Ovary (tissue), 3 donors: ENCODE data around the gene MPRIP.
"Not testable (repeated sequence)": the region's sequence is repeated elsewhere in the genome, so short reads cannot be mapped to it uniquely, and the experiment has no call there.

Experiments used
- CTCF ChIP-seq, 3 donors: fragments of 450-650 bp in 2 of 3; fragments of 200-600 bp in 1 of 3; IDR thresholded peaks; one replicate each; pipeline versions ENCODE4 v1.5.1 to v1.8.0; 2016 to 2022; ENCODE audit warnings: antibody characterized with exemption in 3 of 3, mild to moderate bottlenecking in 1 of 3
- EP300 ChIP-seq: sonication (generic); formaldehyde crosslinking; IDR thresholded peaks from one replicate; pipeline ENCODE4 v1.6.1; 2017; ENCODE audit warnings: antibody characterized with exemption
- POLR2A ChIP-seq: fragments of 450-650 bp; IDR thresholded peaks from one replicate; pipeline ENCODE4 v1.6.1; 2017; ENCODE audit warnings: antibody characterized with exemption, mild to moderate bottlenecking, moderate library complexity
- donor health status: DM: no; HTN: no; CAD: no.

GRCh38 chr17:17007891-17008290 lies 34.4 kb upstream of the MPRIP start:
- not testable (repeated sequence) for TF ChIP-seq POLR2A; CTCF (IDR thresholded peaks at IDR 0.05); EP300
